GM19455 (cell line): ENCODE measurements around the gene KIAA0232.

ENCODE experiments used
- ATAC-seq: cut with Tn5 transposase; IDR thresholded peaks from one replicate; pipeline ENCODE4 v1.9.1; 2021; ENCODE audit not compliant: unreplicated experiment

Gene KIAA0232

DNA sequence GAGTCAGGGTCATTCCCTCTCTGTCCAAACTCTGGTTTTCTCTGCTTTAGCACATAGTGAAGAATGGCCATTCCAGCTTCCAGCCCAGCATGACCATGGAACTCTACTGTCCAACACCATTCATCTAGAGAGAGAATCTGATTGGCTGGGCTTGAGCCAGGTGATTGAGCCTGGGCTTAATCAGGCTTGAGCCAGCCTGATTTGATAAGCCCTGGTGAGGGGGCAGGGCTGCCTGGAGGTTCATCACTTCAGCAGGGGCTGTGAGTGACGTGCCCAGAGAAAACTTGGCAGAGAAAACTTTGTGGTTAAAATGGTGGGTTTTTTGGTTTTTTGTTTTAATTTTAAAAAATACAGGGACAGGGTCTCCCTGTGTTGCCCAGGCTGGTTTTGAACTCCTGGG lies 62.5 kb downstream of the KIAA0232 start:
- ATAC-seq, result no peak

GRCh38 chr4:6845574-6845973 lies 63.0 kb downstream of the KIAA0232 start:
- ATAC-seq, result no peak

DNA sequence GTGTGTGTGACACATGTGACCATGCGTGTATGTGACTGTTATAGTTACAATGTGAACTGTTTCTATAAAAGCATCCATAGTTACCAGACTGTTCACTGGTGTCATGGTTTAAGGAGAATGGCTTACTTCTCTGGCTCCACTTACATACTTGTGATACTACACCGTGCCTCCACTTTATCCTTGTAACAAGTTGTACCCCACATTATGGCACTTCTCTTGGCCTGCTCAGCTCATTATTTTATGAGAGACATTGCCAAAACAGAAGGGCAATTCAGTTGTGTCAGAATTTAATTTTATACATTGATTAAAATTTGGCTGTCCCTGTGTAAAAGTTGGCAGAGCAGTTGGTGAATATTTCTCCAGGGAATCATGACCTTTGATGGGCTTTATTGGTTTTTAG lies 64.7 kb downstream of the KIAA0232 start:
- no peak for ATAC-seq

DNA sequence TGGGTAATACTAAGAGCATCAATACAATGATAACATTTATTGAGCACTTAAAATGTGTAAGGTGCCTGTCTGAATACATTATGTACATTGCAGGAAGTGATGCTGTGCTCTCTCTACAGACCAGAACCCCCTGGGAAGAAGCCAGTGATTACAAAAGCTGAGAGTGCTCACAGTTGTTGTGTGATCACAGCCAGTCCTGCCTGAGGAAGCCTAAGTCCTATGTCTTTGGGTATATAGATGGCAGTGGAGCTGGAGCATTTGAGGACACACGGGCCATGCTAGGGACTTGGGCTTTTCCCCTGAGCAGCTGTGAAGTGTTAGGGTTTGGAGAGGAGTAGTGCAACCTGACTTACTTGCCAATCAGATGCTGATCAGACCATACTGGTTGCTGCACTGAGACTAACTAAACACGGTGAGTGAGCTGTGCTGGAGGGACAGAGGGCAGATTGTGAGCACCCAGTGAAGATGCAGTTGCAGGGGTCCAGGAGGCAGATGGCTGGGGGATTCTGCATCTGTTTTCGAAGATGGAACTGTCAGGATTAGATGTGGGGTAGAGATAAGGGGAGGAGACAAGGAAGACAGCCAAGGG lies 66.3 kb downstream of the KIAA0232 start:
- ATAC-seq, result no peak

- no peak for ATAC-seq
Observed at GRCh38 chr4:6849691-6850090, 67.2 kb downstream of the KIAA0232 start.

GRCh38 chr4:6851431-6851830 lies 68.9 kb downstream of the KIAA0232 start:
- ATAC-seq, result no peak

DNA sequence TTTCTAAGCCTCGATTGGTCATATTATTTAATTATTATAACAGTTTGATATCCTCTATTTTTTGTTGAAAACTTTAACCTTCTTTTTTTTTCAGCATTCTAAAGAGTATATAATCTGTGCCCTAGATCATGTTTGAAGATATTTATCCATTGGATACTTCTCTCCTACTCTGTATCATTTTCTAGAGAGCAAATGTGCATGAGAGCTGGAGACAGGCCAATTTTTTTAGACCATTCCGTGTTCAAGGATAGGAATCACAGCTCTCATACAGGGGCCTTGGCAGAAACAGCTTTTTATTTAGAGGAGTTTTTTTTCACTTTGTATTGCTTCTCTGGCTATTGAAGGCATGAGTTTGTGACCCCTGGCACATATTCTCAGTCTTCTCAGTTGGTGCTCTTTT lies 69.4 kb downstream of the KIAA0232 start:
- no peak for ATAC-seq

GRCh38 chr4:6852582-6852981 lies 70.1 kb downstream of the KIAA0232 start:
- no peak for ATAC-seq

- no peak for ATAC-seq
Observed at GRCh38 chr4:6854098-6854744, 71.7 kb downstream of the KIAA0232 start.

DNA sequence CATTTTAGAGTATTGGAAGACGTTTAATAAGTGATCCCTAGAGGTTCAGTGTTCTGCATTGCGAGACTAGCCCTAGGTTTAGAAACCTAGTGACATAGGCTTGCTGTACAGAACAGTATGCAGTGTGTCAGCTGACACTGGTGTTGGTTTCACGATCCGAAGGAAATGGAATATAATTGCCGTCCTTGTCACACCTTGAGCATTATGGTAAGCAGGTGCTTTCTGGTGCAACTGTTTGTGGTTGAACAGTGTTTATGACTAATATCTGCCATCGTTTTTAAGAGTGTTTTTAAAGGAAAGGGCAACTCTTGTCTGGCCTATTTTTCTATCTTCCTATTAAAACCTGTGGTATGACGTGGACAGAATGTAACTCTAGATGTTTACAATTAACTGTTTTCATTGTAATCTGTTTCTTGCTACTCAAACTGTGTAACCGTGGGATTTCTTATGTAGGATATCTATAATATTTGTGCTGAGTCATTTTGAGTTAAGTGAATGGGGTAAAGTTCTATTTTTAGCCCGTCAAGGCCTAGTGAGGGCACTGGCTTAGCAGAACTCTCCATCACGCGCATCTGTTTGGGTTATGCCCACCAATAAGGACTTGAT lies 73.3 kb downstream of the KIAA0232 start:
- ATAC-seq, result peak; percentile 88

DNA sequence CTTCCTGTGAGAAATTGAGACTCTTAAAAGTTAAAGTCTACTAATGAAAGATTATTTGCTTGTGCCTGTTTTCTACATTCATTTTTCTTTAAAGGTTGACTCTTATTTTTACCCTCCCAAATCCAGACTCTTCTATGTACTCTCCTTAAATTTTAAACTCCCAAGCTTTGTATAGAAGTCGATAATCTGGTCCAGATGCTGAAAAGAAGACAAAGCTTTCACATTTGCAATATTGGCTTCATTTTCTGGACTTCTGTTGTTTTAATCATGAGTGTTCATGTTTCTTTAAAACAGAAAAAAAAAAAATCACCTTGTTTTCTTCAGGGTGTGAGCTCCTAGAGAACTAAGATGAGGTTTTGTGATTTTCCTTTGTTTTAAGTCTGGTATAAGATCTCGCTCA lies 73.9 kb downstream of the KIAA0232 start:
- ATAC-seq, result no peak

DNA sequence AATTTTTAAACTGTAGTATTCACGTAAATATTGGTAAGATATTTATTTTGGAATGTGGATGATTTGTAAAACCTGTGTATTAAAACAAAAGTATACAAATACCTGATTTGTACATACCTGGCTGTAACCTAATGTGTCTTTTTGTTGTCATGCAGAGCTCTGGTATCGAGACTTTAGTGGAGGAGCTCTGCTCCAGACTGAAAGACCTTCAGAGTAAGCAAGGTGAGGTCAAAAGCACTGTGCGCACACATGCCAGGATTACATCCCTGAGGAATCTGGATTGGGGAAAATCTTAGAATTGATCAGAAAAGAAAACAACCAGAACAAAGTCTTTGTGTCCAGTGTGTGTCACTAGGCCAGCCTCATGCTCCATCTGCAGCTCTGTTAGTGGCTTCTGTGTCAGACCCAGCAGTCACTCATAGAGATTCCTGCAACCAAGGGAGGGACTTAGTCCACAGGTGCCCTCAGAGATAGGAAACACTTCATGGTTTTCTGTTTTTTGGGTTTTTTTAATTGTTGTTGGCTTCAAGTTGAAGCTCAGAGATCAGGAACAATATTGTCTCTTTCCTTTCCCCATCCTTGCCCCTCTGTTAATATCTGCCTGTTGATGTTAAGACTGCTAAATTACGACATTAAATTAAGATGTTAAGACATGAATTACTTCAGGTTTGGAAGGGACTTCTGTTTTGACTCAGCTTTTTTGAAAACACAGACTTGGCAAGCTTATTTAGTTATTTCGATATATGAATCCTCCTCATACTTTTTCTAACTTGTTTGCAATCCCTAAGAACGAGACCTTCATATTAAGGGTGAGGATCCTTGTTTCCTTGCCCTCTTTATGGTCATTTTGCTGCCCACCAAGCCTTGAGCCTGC lies 74.7 kb downstream of the KIAA0232 start:
- ATAC-seq, result no peak

GRCh38 chr4:6858997-6859396 lies 76.5 kb downstream of the KIAA0232 start:
- no peak for ATAC-seq

- no peak for ATAC-seq
Observed at GRCh38 chr4:6859543-6859942, 77.0 kb downstream of the KIAA0232 start.

GRCh38 chr4:6868386-6868785 lies 85.9 kb downstream of the KIAA0232 start:
- no peak for ATAC-seq

GRCh38 chr4:6869944-6870343 lies 87.4 kb downstream of the KIAA0232 start:
- ATAC-seq, result no peak

GRCh38 chr4:6873291-6873690 lies 90.8 kb downstream of the KIAA0232 start:
- no peak for ATAC-seq

DNA sequence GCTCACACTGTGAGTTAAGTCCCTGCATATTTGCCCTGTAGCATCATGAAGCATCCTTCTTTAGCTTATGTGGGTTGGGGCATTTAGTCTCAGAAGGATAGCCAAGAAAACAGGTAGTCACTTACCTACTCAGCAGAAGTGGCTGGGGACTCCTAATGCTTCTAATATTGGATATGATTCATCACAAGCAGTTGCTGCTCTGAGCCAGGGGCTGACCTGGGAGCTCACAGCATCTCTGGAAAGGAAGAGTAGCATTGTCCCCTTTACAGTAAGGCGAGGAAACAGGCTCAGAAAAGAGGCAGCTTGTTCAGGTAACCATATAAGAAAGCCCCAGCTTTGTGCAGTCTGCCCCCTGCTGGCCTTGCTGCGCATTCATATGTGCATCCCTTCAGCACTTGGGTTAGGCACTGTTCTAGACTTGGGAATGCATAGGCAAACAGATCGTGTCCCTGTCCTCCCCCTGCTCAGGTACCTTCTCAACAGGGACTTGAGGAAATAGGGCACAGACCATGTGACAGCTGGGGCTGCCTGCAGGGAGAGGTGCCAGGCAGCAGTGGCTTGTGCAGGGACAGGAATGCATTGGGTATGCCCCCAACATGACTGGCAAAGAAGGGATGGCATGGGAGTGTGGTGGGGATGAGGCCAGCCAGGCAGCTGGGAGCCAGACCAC lies 91.4 kb downstream of the KIAA0232 start:
- ATAC-seq, result peak; percentile 55

DNA sequence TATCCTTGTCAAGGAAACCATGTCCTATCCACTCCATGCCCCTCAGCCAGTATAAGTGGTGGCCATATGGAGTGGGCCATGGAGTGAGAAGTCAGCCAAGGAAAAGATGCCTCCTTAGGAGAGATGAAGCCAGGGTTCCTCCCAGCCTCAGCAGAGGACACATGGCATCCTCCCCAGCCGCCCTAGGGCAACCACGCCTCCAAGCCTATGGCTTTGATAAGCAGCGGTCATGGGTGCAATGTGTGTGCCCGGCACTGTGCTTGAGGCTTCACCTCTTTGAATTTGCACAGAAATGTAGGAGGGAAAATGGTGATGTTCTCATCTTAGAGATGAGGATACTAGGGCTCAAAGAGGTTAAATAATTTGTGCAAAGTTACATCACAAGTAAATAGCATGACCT lies 92.5 kb downstream of the KIAA0232 start:
- ATAC-seq, result no peak

DNA sequence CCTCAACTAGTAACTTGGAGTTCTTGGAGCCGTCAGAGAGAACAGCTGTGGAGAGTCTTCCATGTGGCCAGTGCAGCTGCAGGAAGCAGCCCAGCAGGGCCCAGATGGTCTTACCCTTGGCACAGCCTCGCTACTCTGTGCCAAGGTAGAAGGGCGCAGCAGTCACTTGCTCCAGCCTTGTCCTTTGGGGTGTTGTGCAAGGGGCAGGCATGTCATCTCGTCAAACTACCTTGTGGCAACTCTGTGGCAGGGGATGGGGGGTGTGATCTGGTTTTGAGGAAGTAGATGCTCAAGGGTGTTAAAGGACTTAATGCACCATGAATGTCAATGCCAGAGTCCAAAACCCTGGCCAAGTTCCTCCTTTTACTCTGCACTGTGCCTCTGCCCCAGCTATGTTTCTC lies 92.9 kb downstream of the KIAA0232 start:
- no peak for ATAC-seq

DNA sequence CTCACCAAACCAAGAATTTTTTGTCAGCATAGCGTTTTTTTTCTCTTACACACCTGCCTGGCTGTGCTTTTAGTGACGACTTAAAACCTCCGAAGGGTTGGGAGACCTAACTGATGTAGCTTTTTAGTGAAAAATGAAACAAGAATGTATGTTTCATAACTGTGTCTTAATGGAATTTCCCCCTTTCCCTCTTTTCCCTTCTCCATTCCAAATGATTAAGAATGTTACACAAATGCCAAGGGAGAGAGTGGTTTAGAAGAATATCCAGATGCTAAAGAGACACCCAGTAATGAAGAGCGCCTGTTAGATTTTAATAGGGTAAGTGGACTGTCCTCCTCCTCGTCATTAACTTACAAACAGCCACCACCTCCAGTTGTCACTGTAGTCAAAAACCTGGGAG lies 93.9 kb downstream of the KIAA0232 start:
- no peak for ATAC-seq
